SIG-M5 (cell line): ENCODE results near the gene THAP3.

ENCODE experiments used
- DNase-seq: peaks from one replicate; lab custom pipeline; 2025; lab: John Stamatoyannopoulos, UW

The THAP3 gene

GRCh38 chr1:6674771-6675170, 50.1 kb downstream of the THAP3 start:
- no peak for DNase-seq

GRCh38 chr1:6675941-6676340, 51.3 kb downstream of the THAP3 start:
- DNase-seq: no peak
